H1 (cell line): ENCODE measurements around the gene PTPN2. TPM values are rescaled to one million over a fixed set of nuclear protein-coding genes. Genes with fewer than 3 reads are reported as not detected.

ENCODE experiments used
- CTCF ChIA-PET: fragments of 300-600 bp; sonication (Branson Sonifier 250); formaldehyde crosslinking; loops from one replicate; lab custom pipeline; 2021; ENCODE audit not compliant: partially characterized antibody; lab: Charles Lee
- POLR2A ChIA-PET: fragments of 300-600 bp; sonication (Branson Sonifier 250); formaldehyde crosslinking; loops from one replicate; lab custom pipeline; 2021; ENCODE audit warnings: inconsistent platforms; ENCODE audit not compliant: partially characterized antibody; lab: Charles Lee
- DNase-seq, 2 experiments: peaks; one replicate each; pipeline versions ENCODE4 v3.0.0 to v3.0.0-alpha.2; 2010 to 2022; ENCODE audit warnings: low spot score in 2 of 2, low read depth in 1 of 2, mixed read lengths in 1 of 2
- FAIRE-seq: peaks from 2 replicates; lab custom pipeline; 2011; peaks lifted over from hg19 to GRCh38; lab: Jason Lieb, UNC
- H2AFZ ChIP-seq: 2 replicates; pipeline ENCODE4 v1.8.1; 2012; ENCODE audit warnings: low read length, inconsistent platforms
- H2AK5ac ChIP-seq: 2 replicates; pipeline ENCODE4 v1.6.1; 2013; ENCODE audit warnings: low read depth, low read length
- H2BK120ac ChIP-seq: replicated peaks from 2 replicates; pipeline ENCODE3; 2013; ENCODE audit warnings: low read depth, low read length, inconsistent platforms
- H2BK12ac ChIP-seq: 2 replicates; pipeline ENCODE4 v1.6.1; 2013; ENCODE audit warnings: low read depth, low read length
- H2BK15ac ChIP-seq: 2 replicates; pipeline ENCODE4 v1.6.1; 2013; ENCODE audit warnings: low read length
- H2BK20ac ChIP-seq: 2 replicates; pipeline ENCODE4 v1.6.1; 2013; ENCODE audit warnings: low read length
- H2BK5ac ChIP-seq: 2 replicates; pipeline ENCODE4 v1.6.1; 2013; ENCODE audit warnings: low read depth, low read length
- H3K14ac ChIP-seq: 2 replicates; pipeline ENCODE4 v1.6.1; 2013; ENCODE audit warnings: inconsistent platforms; ENCODE audit not compliant: insufficient read length
- H3K18ac ChIP-seq: 2 replicates; pipeline ENCODE4 v1.6.1; 2013; ENCODE audit warnings: low read length; ENCODE audit errors: extremely low read depth
- H3K23ac ChIP-seq: 2 replicates; pipeline ENCODE4 v1.6.1; 2013; ENCODE audit warnings: inconsistent platforms; ENCODE audit not compliant: insufficient read length
- H3K23me2 ChIP-seq: 2 replicates; pipeline ENCODE4 v1.6.1; 2013; ENCODE audit warnings: low read depth, low read length
- H3K27ac ChIP-seq: 2 replicates; pipeline ENCODE4 v1.6.1; 2011; ENCODE audit warnings: low read depth, low read length, inconsistent platforms
- H3K27me3 ChIP-seq, 4 experiments: replicated peaks in 1 of 4; 1 replicate in 1 of 4; 2 replicates in 3 of 4; pipeline versions ENCODE4 v1.6.1 to v1.8.1; 2011 to 2013; ENCODE audit warnings: low read length in 3 of 4, mild to moderate bottlenecking in 3 of 4, inconsistent platforms in 2 of 4, mixed read lengths in 2 of 4, moderate library complexity in 1 of 4; ENCODE audit not compliant: control insufficient read depth in 3 of 4, insufficient read depth in 3 of 4; ENCODE audit errors: extremely low read depth in 1 of 4
- H3K36me3 ChIP-seq, 4 experiments: 2 replicates each; pipeline versions ENCODE4 v1.6.1 to v1.8.1; 2011 to 2013; ENCODE audit warnings: mild to moderate bottlenecking in 4 of 4, low read length in 3 of 4, moderate library complexity in 2 of 4, control low read depth in 1 of 4, inconsistent platforms in 1 of 4; ENCODE audit not compliant: insufficient read depth in 4 of 4, control insufficient read depth in 2 of 4
- H3K4ac ChIP-seq: replicated peaks from 2 replicates; pipeline ENCODE3; 2013; ENCODE audit warnings: low read length, low read depth, mixed read lengths, inconsistent platforms; ENCODE audit not compliant: insufficient read length
- H3K4me1 ChIP-seq, 4 experiments: replicated peaks in 1 of 4; 1 replicate in 1 of 4; 2 replicates in 3 of 4; pipeline versions ENCODE4 v1.6.1 to v1.8.1; 2011 to 2013; ENCODE audit warnings: low read length in 3 of 4, inconsistent platforms in 2 of 4, mixed read lengths in 1 of 4; ENCODE audit not compliant: insufficient read depth in 4 of 4, control insufficient read depth in 3 of 4
- H3K4me2 ChIP-seq, 2 experiments: 2 replicates each; pipeline versions ENCODE4 v1.6.1 to v1.8.1; 2011 to 2013; ENCODE audit warnings: low read depth in 2 of 2, low read length in 2 of 2, control low read depth in 1 of 2, inconsistent platforms in 1 of 2, mild to moderate bottlenecking in 1 of 2; ENCODE audit not compliant: insufficient read depth in 1 of 2
- H3K4me3 ChIP-seq, 4 experiments: fragments of 200-600, 300-600 bp in 1 of 4; sonication (generic), shearing (Covaris generic), sonication (Bioruptor Twin) in 1 of 4; 2 replicates each; pipeline versions ENCODE4 v1.5.1 to v1.8.1; 2011 to 2016; ENCODE audit warnings: low read length in 4 of 4, low read depth in 3 of 4, control low read depth in 2 of 4, inconsistent platforms in 2 of 4, mild to moderate bottlenecking in 2 of 4, mixed read lengths in 1 of 4, moderate library complexity in 1 of 4; ENCODE audit not compliant: insufficient read depth in 2 of 4; ENCODE audit errors: extremely low read depth in 1 of 4
- H3K56ac ChIP-seq: replicated peaks from 2 replicates; pipeline ENCODE3; 2013; ENCODE audit warnings: low read depth, mild to moderate bottlenecking, mixed read lengths, low read length, inconsistent platforms; ENCODE audit not compliant: insufficient read length
- H3K79me1 ChIP-seq: 2 replicates; pipeline ENCODE4 v1.6.1; 2013; ENCODE audit warnings: low read depth, low read length, control low read depth
- H3K79me2 ChIP-seq, 2 experiments: 2 replicates each; pipeline versions ENCODE4 v1.6.1 to v1.8.1; 2012 to 2013; ENCODE audit warnings: low read length in 2 of 2, mild to moderate bottlenecking in 2 of 2, inconsistent platforms in 1 of 2; ENCODE audit not compliant: insufficient read depth in 2 of 2, control insufficient read depth in 1 of 2
- H3K9ac ChIP-seq, 4 experiments: replicated peaks in 1 of 4; 1 replicate in 1 of 4; 2 replicates in 3 of 4; pipeline versions ENCODE4 v1.6.1 to v1.8.1; 2011 to 2013; ENCODE audit warnings: low read depth in 3 of 4, low read length in 3 of 4, control low read depth in 2 of 4, mild to moderate bottlenecking in 2 of 4, moderate library complexity in 2 of 4, inconsistent platforms in 1 of 4; ENCODE audit errors: extremely low read depth in 1 of 4
- H3K9me3 ChIP-seq, 2 experiments: 2 replicates each; pipeline versions ENCODE4 v1.6.1 to v1.8.1; 2012 to 2013; ENCODE audit warnings: mild to moderate bottlenecking in 2 of 2, moderate library complexity in 2 of 2, control low read depth in 1 of 2, inconsistent platforms in 1 of 2, low read depth in 1 of 2, low read length in 1 of 2, mixed read lengths in 1 of 2; ENCODE audit not compliant: insufficient read depth in 2 of 2
- H4K20me1 ChIP-seq, 2 experiments: replicated peaks in 1 of 2; 2 replicates each; pipeline versions ENCODE3 to v1.8.1; 2011 to 2013; ENCODE audit warnings: inconsistent platforms in 2 of 2, low read length in 2 of 2, mild to moderate bottlenecking in 1 of 2; ENCODE audit not compliant: insufficient read depth in 2 of 2, control insufficient read depth in 1 of 2
- H4K5ac ChIP-seq: 2 replicates; pipeline ENCODE4 v1.6.1; 2013; ENCODE audit warnings: low read length, low read depth, mixed read lengths, inconsistent platforms; ENCODE audit not compliant: insufficient read length
- H4K8ac ChIP-seq: 2 replicates; pipeline ENCODE4 v1.8.0; 2013; ENCODE audit warnings: mild to moderate bottlenecking, moderate library complexity, low read length, inconsistent platforms; ENCODE audit not compliant: insufficient read depth; ENCODE audit errors: extremely low read depth
- H4K91ac ChIP-seq: replicated peaks from 2 replicates; pipeline ENCODE3; 2013; ENCODE audit warnings: low read length, mixed read lengths, inconsistent platforms; ENCODE audit not compliant: insufficient read length
- ASH2L ChIP-seq: fragments of 200-600, 300-600 bp; sonication (generic); IDR thresholded peaks from one replicate; pipeline ENCODE4 v1.7.1; 2017; ENCODE audit warnings: low read length
- BRCA1 ChIP-seq: IDR thresholded peaks from 2 replicates; pipeline ENCODE4 v1.6.1; 2012; ENCODE audit warnings: low read depth, low read length, improper control_type of control experiment
- CBX8 ChIP-seq: fragments of 300-800, 300-1000 bp; sonication (generic); IDR thresholded peaks from 2 replicates; pipeline ENCODE4 v1.7.1; 2016; ENCODE audit warnings: low read depth, low read length, borderline replicate concordance
- E2F6 ChIP-seq: IDR thresholded peaks from 2 replicates; pipeline ENCODE4 v1.6.1; 2012; ENCODE audit warnings: inconsistent platforms
- EGR1 ChIP-seq: IDR thresholded peaks from 2 replicates; pipeline ENCODE4 v1.6.1; 2011; ENCODE audit warnings: low read depth, low read length, borderline replicate concordance
- HDAC6 ChIP-seq: IDR thresholded peaks from one replicate; pipeline ENCODE4 v1.7.1; 2012; ENCODE audit warnings: low read depth, mild to moderate bottlenecking, inconsistent platforms, low read length, moderate library complexity
- KDM1A ChIP-seq: fragments of 200-600, 300-600 bp; sonication (generic); IDR thresholded peaks from 2 replicates; pipeline ENCODE4 v1.7.1; 2016; ENCODE audit warnings: mild to moderate bottlenecking, low read length, borderline replicate concordance
- KDM5A ChIP-seq: fragments of 200-600 bp; IDR thresholded peaks from 2 replicates; pipeline ENCODE4 v1.7.1; 2012; ENCODE audit warnings: mild to moderate bottlenecking, low read length, inconsistent platforms, mixed read lengths
- POLR2A ChIP-seq, 2 experiments: IDR thresholded peaks; 1 replicate in 1 of 2; 2 replicates in 1 of 2; pipeline ENCODE4 v1.6.1; 2011; ENCODE audit warnings: low read depth in 2 of 2, low read length in 2 of 2, mild to moderate bottlenecking in 2 of 2; ENCODE audit errors: control extremely low read depth in 1 of 2
- RBBP5 ChIP-seq: IDR thresholded peaks from 2 replicates; pipeline ENCODE4 v1.7.1; 2012; ENCODE audit warnings: low read depth, mild to moderate bottlenecking, inconsistent platforms, low read length, moderate library complexity, borderline replicate concordance
- RXRA ChIP-seq: IDR thresholded peaks from 2 replicates; pipeline ENCODE4 v1.6.1; 2011; ENCODE audit warnings: low read depth, mild to moderate bottlenecking, low read length, moderate library complexity; ENCODE audit not compliant: insufficient read depth
- SRF ChIP-seq: IDR thresholded peaks from 2 replicates; pipeline ENCODE4 v1.6.1; 2011; ENCODE audit warnings: mild to moderate bottlenecking, low read depth, low read length, moderate library complexity
- TAF1 ChIP-seq: IDR thresholded peaks from 2 replicates; pipeline ENCODE4 v1.6.1; 2011; ENCODE audit warnings: mild to moderate bottlenecking, low read depth, low read length
- TEAD4 ChIP-seq: IDR thresholded peaks from 2 replicates; pipeline ENCODE4 v1.6.1; 2012; ENCODE audit warnings: low read depth, low read length, inconsistent platforms, mixed read lengths
- WGBS, 2 experiments: shearing (Covaris generic) in 1 of 2; methylation state at CpG; one replicate each; pipeline versions ENCODE4 v1.1.6 to v1.1.7; 2013 to 2015; ENCODE audit warnings: low lambda C conversion rate in 2 of 2, mixed read lengths in 2 of 2, inconsistent platforms in 1 of 2, low coverage in 1 of 2, missing lambda C conversion rate in 1 of 2; ENCODE audit not compliant: insufficient replicate concordance in 2 of 2, insufficient coverage in 1 of 2, insufficient read length in 1 of 2; ENCODE audit errors: extremely low coverage in 1 of 2, missing lambda C conversion rate in 1 of 2; 5-methylcytosine and 5-hydroxymethylcytosine counted together
- polyA plus RNA-seq, 7 experiments: library from polyadenylated mRNA; depleted of rRNA in 3 of 7; stranded (reverse) in 5 of 7; unstranded in 2 of 7; fragments of >200 nt in 5 of 7; fragments of 200-250 nt in 2 of 7; gene quantifications; 1 replicate in 5 of 7; 2 replicates in 1 of 7; 4 replicates in 1 of 7; pipeline versions ENCODE4 v1.2.1 to v1.2.3, GENCODE V29; 2011 to 2013; ENCODE audit warnings: missing spikeins in 2 of 7, mixed read lengths in 2 of 7
- total RNA-seq: library from RNA; stranded (reverse); fragmentation: NEBNext Ultra II Directional; extraction: Animal tissue kit (Norgen Biotek cat#: 25700); gene quantifications from 2 replicates; pipeline ENCODE4 v1.2.1, GENCODE V29; 2021

The PTPN2 gene
- total and polyA plus RNA-seq, 2 of the 8 experiments (the other 6 are each of a cell fraction or from before 2014, with no cell fraction given), result 16.4 to 54.0 TPM

GRCh38 chr18:12770469-12771219 lies 113.4 kb downstream of the PTPN2 start:
- Histone ChIP-seq H3K4me3 (no peak overlapping the region), H3K27ac (no peak overlapping the region), H3K27me3 (no peaks in the 10 kb centered on the region), H2AFZ (no peak overlapping the region), H3K9ac (no peak overlapping the region), H3K79me1 (no peaks in the 10 kb centered on the region), H3K9me3 (no peaks in the 10 kb centered on the region), H3K79me2 (no peaks in the 10 kb centered on the region), H2BK20ac (no peak overlapping the region), H3K23me2 (no peaks in the 10 kb centered on the region), H2BK5ac (no peak overlapping the region), H3K56ac (no peak overlapping the region), H3K36me3 (no peaks in the 10 kb centered on the region), H4K8ac (no peak overlapping the region), H3K18ac (no peak overlapping the region), H4K20me1 (no peaks in the 10 kb centered on the region), H2BK120ac (no peak overlapping the region), H4K5ac (no peak overlapping the region), H3K14ac (no peak overlapping the region), H2AK5ac (no peak overlapping the region), H2BK12ac (no peak overlapping the region), H3K23ac (no peak overlapping the region), H2BK15ac (no peak overlapping the region), H4K91ac (no peak overlapping the region), H3K4ac (no peak overlapping the region), H3K4me1 (peaks cover 0 to 6% (median 4%) of the 10 kb centered on the region in 4 experiments; a peak in 4 of 7 replicates), H3K4me2 (no peak overlapping the region)
- CTCF ChIA-PET, result interaction anchor here (0.6 to 1.4 kb wide), 4 partner anchors 22 to 164 kb away, joined by 3 read pairs; no protein-coding TSS in a partner anchor
- no peak for DNase-seq
- WGBS, 2 experiments, result 92% methylated on average over 15 of the region's 15 CpGs; no CpG with 5 or more reads in 1 of the 2 experiments
- no peak for TF ChIP-seq HDAC6
- TF ChIP-seq KDM5A, result no peak
- TF ChIP-seq SRF, result no peak
- no peak for TF ChIP-seq TEAD4
- TF ChIP-seq EGR1, result no peak
- no peak for TF ChIP-seq E2F6
- no peak for TF ChIP-seq CBX8
- no peak for TF ChIP-seq RBBP5
- TF ChIP-seq TAF1, result no peak
- no peak for TF ChIP-seq POLR2A (IDR thresholded peaks at IDR 0.05; ENCODE audit: control extremely low read depth in 1 of 2, low read depth in 2 of 2, low read length in 2 of 2)
- no peak for TF ChIP-seq ASH2L
- TF ChIP-seq BRCA1, result no peak
- no peak for TF ChIP-seq RXRA
- no peak for TF ChIP-seq KDM1A
- no peak for FAIRE-seq
- POLR2A ChIA-PET, result no interaction called here
